ENCODE data around the gene ZNF3. TPM values are rescaled to one million over a fixed set of nuclear protein-coding genes. Genes with fewer than 3 reads are reported as not detected.
"Not testable (repeated sequence)": the region's sequence is repeated elsewhere in the genome, so short reads cannot be mapped to it uniquely, and the experiment has no call there.

Gene ZNF3
- 10 to 100 TPM; 16.9 to 46.5 TPM for total RNA-seq

GRCh38 chr7:100081535-100082102, at the start of gene ZNF3:
TSS of gene ZNF3 (minus strand) at chr7:100081723. CDS start at chr7:100077357, 4,366 bp downstream.
- H3K9me3 ChIP-seq: no peaks in the 10 kb centered on the region
- peaks cover 0 to 6% of the 10 kb centered on the region in 2 donors for H3K36me3 ChIP-seq (replicated peaks in 1 of 2; ENCODE audit: insufficient read depth in 1 of 2, low read depth in 2 of 2)
- TF ChIP-seq CTCF (IDR thresholded peaks at IDR 0.05) (peak; percentile 94 to 99 (median 96)), POLR2A (IDR thresholded peaks at IDR 0.05) (peak; percentile 61 to 89 (median 87))
- peaks cover 37% of the 10 kb centered on the region for H3K4me1 ChIP-seq
- H3K27ac ChIP-seq: peak within 1 kb of the TSS; percentile 65 to 92 (median 85)
- peak; percentile 96 for ATAC-seq
- intact Hi-C loops (cut with DNase I): no loop called here
- peak within 1 kb of the TSS; percentile 68 to 88 for H3K4me3 ChIP-seq
- DNase-seq: peak; percentile 98 to 99 (median 98)
- no peaks in the 10 kb centered on the region for H3K27me3 ChIP-seq
- 0 to 1% methylated on average over 12 to 48 of the region's 55 CpGs for whole genome bisulfite sequencing, 2 donors

- H3K9me3 ChIP-seq: no peaks in the 10 kb centered on the region
- WGBS, 2 donors: 3 to 5% methylated on average over 24 of the region's 24 CpGs
- intact Hi-C loops (cut with DNase I): loop anchor here (10.0 kb wide), 2 partner anchors 84 to 204 kb away; partner anchors contain the start of gene PVRIG
- no peak overlapping the region for H3K4me3 ChIP-seq
- H3K27ac ChIP-seq: peak overlapping the region in 3 of 4 donors; percentile 56 to 87 (median 84)
- no peaks in the 10 kb centered on the region for H3K36me3 ChIP-seq (replicated peaks in 1 of 2; ENCODE audit: insufficient read depth in 1 of 2, low read depth in 2 of 2)
- TF ChIP-seq POLR2A (IDR thresholded peaks at IDR 0.05): peak in 2 of 3 donors; percentile 30 to 56
- TF ChIP-seq CTCF (IDR thresholded peaks at IDR 0.05): peak; percentile 78 to 98 (median 85)
- ATAC-seq: peak; percentile 57
- DNase-seq: peak; percentile 84 to 92 (median 88)
- H3K27me3 ChIP-seq: no peaks in the 10 kb centered on the region
- peaks cover 42% of the 10 kb centered on the region for H3K4me1 ChIP-seq
Measured at GRCh38 chr7:100130608-100131453, 49.3 kb upstream of the ZNF3 start.

GRCh38 chr7:100130220-100130607, 48.7 kb upstream of the ZNF3 start:
- H3K9me3 ChIP-seq; H3K4me3 ChIP-seq; H3K36me3 ChIP-seq (replicated peaks in 1 of 2; ENCODE audit: insufficient read depth in 1 of 2, low read depth in 2 of 2); H3K27me3 ChIP-seq; ATAC-seq; DNase-seq: not testable (repeated sequence)
- 90 to 100% methylated on average over 1 of the region's 1 CpG for WGBS, 2 donors
- Histone ChIP-seq H3K4me1 (peaks cover 48% of the 10 kb centered on the region), H3K27ac (peak overlapping the region in 3 of 4 donors; percentile 56 to 87 (median 84))
- intact Hi-C loops (cut with DNase I): loop anchor here (10.0 kb wide), 2 partner anchors 85 to 205 kb away; partner anchors contain the start of gene PVRIG

GRCh38 chr7:100128637-100128963, 47.1 kb upstream of the ZNF3 start:
- WGBS, 2 donors: 63 to 76% methylated on average over 1 of the region's 1 CpG
- DNase-seq (no peak), ATAC-seq (no peak)
- Histone ChIP-seq H3K9me3 (no peaks in the 10 kb centered on the region), H3K27ac (peak overlapping the region in 1 of 4 donors; percentile 99), H3K4me1 (peaks cover 54% of the 10 kb centered on the region), H3K4me3 (no peak overlapping the region), H3K36me3 (replicated peaks in 1 of 2; ENCODE audit: insufficient read depth in 1 of 2, low read depth in 2 of 2) (no peaks in the 10 kb centered on the region), H3K27me3 (no peaks in the 10 kb centered on the region)
- intact Hi-C loops (cut with DNase I): no loop called here
- TF ChIP-seq POLR2A (IDR thresholded peaks at IDR 0.05) (no peak), CTCF (IDR thresholded peaks at IDR 0.05) (no peak)

GRCh38 chr7:100127866-100128636, 46.5 kb upstream of the ZNF3 start:
- Histone ChIP-seq H3K27ac (peak overlapping the region; percentile 94 to 99 (median 98)), H3K9me3 (no peaks in the 10 kb centered on the region), H3K27me3 (no peaks in the 10 kb centered on the region), H3K4me1 (peaks cover 48% of the 10 kb centered on the region), H3K36me3 (replicated peaks in 1 of 2; ENCODE audit: insufficient read depth in 1 of 2, low read depth in 2 of 2) (no peaks in the 10 kb centered on the region), H3K4me3 (peak overlapping the region; percentile 73 to 82)
- no peak for TF ChIP-seq POLR2A (IDR thresholded peaks at IDR 0.05)
- no peak for TF ChIP-seq CTCF (IDR thresholded peaks at IDR 0.05)
- DNase-seq (peak in 2 of 4 donors; percentile 26 to 28), ATAC-seq (no peak)
- intact Hi-C loops (cut with DNase I): no loop called here
- WGBS, 2 donors: 3 to 7% methylated on average over 9 to 37 of the region's 37 CpGs

Measured in body of pancreas (tissue), 4 donors.